Stomach (tissue), 9 donors: ENCODE data around the gene IL20RB. TPM values are rescaled to one million over a fixed set of nuclear protein-coding genes. Genes with fewer than 3 reads are reported as not detected.

Experiments used
- DNase-seq, 2 donors: peaks; one replicate each; pipeline versions ENCODE4 v3.0.0 to v3.0.0-alpha.2; 2013 to 2019
- H3K27ac ChIP-seq, 5 donors: fragments of 200-600 bp in 4 of 5; sonication (generic) in 4 of 5; one replicate each; pipeline ENCODE4 v1.5.1; 2013 to 2019; ENCODE audit warnings: mild to moderate bottlenecking in 1 of 5, moderate library complexity in 1 of 5
- H3K27me3 ChIP-seq, 3 donors: fragments of 200-600 bp; sonication (generic); one replicate each; pipeline ENCODE4 v1.5.1; 2017 to 2019; ENCODE audit warnings: mixed run types in 1 of 3
- H3K36me3 ChIP-seq, 4 donors: fragments of 200-600 bp; sonication (generic); 1 replicate in 3 of 4; 2 replicates in 1 of 4; pipeline ENCODE4 v1.5.1; 2016 to 2019
- H3K4me1 ChIP-seq, 4 donors: fragments of 200-600 bp; sonication (generic); one replicate each; pipeline ENCODE4 v1.5.1; 2016 to 2019
- H3K4me3 ChIP-seq, 4 donors: fragments of 200-600 bp; sonication (generic) in 3 of 4; one replicate each; pipeline ENCODE4 v1.5.1; 2016 to 2019; ENCODE audit warnings: mild to moderate bottlenecking in 1 of 4
- H3K9me3 ChIP-seq, 4 donors: fragments of 200-600 bp; sonication (generic); one replicate each; pipeline ENCODE4 v1.5.1; 2016 to 2019
- CTCF ChIP-seq, 7 experiments: fragments of 450-650 bp in 4 of 7; fragments of 200-600 bp in 3 of 7; sonication (generic) in 3 of 7; IDR thresholded peaks; one replicate each; pipeline ENCODE4 v1.5.1; 2016 to 2019; ENCODE audit warnings: antibody characterized with exemption in 7 of 7, control low read depth in 2 of 7, mild to moderate bottlenecking in 1 of 7
- EP300 ChIP-seq: sonication (generic); formaldehyde crosslinking; IDR thresholded peaks from one replicate; pipeline ENCODE4 v1.6.1; 2017; ENCODE audit warnings: antibody characterized with exemption
- POLR2A ChIP-seq, 4 donors: fragments of 450-650 bp; IDR thresholded peaks; one replicate each; pipeline ENCODE4 v1.6.1; 2016; ENCODE audit warnings: antibody characterized with exemption in 4 of 4, control low read depth in 2 of 4, mild to moderate bottlenecking in 1 of 4, moderate library complexity in 1 of 4
- POLR2AphosphoS5 ChIP-seq, 3 donors: sonication (generic); formaldehyde crosslinking; IDR thresholded peaks; one replicate each; pipeline ENCODE4 v1.6.1; 2016; ENCODE audit warnings: antibody characterized with exemption in 3 of 3
- WGBS, 5 donors: extraction: QIAGEN DNeasy Blood & Tissue Kit in 3 of 5; methylation state at CpG; one replicate each; pipeline versions ENCODE4 v1.1.5 to v1.1.7; 2013 to 2018; 5-methylcytosine and 5-hydroxymethylcytosine counted together
- intact Hi-C: fragments of 100-400 bp; cut with DNase I; formaldehyde crosslinking; loops from one replicate; pipeline ENCODE4 v1.15.1; 2023; ENCODE audit warnings: low total_unique reads
- polyA plus RNA-seq, 3 donors: library from polyadenylated mRNA; stranded (reverse); fragments of 200-250 nt; gene quantifications; one replicate each; pipeline ENCODE4 v1.2.3, GENCODE V29; 2013
- total RNA-seq, 5 donors: library from RNA; depleted of rRNA; stranded (reverse); fragments of >200 nt; gene quantifications; one replicate each; pipeline versions ENCODE4 v1.1.0 to v1.2.3, GENCODE V29; 2014 to 2016
- donor health status: healthy with polysubstance abuse.
- donor health status: Bipolar disorder and iron deficiency.
- donor health status: healthy.

IL20RB gene
- total and polyA plus RNA-seq, 8 donors: 0.46 to 37.3 (median 1.3) TPM; not detected in 3

GRCh38 chr3:136955813-136956212 lies 2.0 kb upstream of the IL20RB start:
- H3K9me3 ChIP-seq: no peaks in the 10 kb centered on the region
- H3K4me3 ChIP-seq: no peak overlapping the region

GRCh38 chr3:136956971-136957370 lies 812 bp upstream of the IL20RB start:
- no peak for DNase-seq
- Histone ChIP-seq H3K4me1 (peaks cover 0 to 28% (median 11%) of the 10 kb centered on the region in 4 donors), H3K9me3 (no peaks in the 10 kb centered on the region), H3K27ac (no peak overlapping the region), H3K4me3 (no peak overlapping the region), H3K27me3 (no peaks in the 10 kb centered on the region), H3K36me3 (no peaks in the 10 kb centered on the region)
- intact Hi-C loops: no loop called here
- TF ChIP-seq POLR2AphosphoS5 (IDR thresholded peaks at IDR 0.05): no peak
- 95 to 100% (median 99%) methylated on average over 2 of the region's 2 CpGs for WGBS, 5 donors

More at GRCh38 chr3:136955813-136956212, 2.0 kb upstream of the IL20RB start:
- 41 to 59% (median 45%) methylated on average over 2 of the region's 2 CpGs for WGBS, 5 donors
- peak in 1 of 2 donors; percentile 54 for DNase-seq
- peaks cover 0 to 28% (median 11%) of the 10 kb centered on the region in 4 donors for H3K4me1 ChIP-seq
- intact Hi-C loops: no loop called here
- H3K27me3 ChIP-seq: no peaks in the 10 kb centered on the region
- no peaks in the 10 kb centered on the region for H3K36me3 ChIP-seq
- TF ChIP-seq EP300 (no peak), POLR2AphosphoS5 (IDR thresholded peaks at IDR 0.05) (peak in 2 of 3 donors; percentile 30 to 52)
- H3K27ac ChIP-seq: peak overlapping the region in 3 of 5 donors; percentile 12 to 61 (median 48)

DNA sequence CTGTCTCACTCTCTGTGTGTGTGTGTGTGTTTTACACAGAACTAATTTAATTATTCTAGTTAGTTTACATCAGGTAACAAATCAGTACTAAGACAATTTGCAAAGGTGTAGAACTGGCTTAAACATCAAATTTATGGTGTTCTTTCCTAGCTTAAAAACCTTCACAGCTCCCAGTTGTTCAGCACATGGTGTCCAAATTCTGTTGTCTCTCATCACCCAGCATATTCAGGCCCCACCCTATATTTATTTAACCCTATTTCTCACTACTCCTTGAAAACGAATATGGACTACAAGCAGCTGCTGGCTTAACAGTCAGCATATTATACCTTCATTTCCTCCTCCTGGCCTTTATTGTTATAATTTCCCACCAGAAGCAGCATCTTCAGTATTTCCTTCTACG lies 1.2 kb downstream of the IL20RB start:
- no peaks in the 10 kb centered on the region for H3K36me3 ChIP-seq
- WGBS, 5 donors: 56 to 61% (median 58%) methylated on average over 2 of the region's 2 CpGs

DNA sequence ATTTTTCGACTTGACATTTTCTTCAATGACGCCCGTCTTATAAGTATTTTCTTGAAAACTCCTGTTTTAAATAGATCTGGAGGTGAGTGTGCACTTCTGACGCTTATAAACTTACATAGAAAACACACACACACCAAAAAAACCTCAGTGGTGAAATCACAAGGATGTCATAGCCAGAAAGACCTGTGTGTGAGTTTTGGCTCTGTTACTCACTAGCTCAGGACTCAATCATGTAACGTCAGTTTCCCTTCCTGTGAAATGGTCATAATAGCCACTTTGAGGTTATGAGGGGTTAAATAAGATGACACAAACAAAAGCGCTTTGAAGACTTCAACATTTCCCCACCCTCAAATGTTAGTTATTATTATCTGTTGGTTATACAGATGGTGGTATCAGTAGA lies 1.8 kb downstream of the IL20RB start:
- TF ChIP-seq EP300: no peak
- no peak for TF ChIP-seq POLR2AphosphoS5 (IDR thresholded peaks at IDR 0.05)
- no peak for TF ChIP-seq POLR2A (IDR thresholded peaks at IDR 0.05)
- TF ChIP-seq CTCF (IDR thresholded peaks at IDR 0.05): no peak
- no peaks in the 10 kb centered on the region for H3K27me3 ChIP-seq
- H3K4me1 ChIP-seq: peaks cover 0 to 20% (median 11%) of the 10 kb centered on the region in 4 donors
- H3K36me3 ChIP-seq: no peaks in the 10 kb centered on the region
- no peak for DNase-seq
- intact Hi-C loops: no loop called here
- H3K9me3 ChIP-seq: no peaks in the 10 kb centered on the region
- no peak overlapping the region for H3K27ac ChIP-seq
- WGBS, 5 donors: 95 to 97% (median 96%) methylated on average over 6 of the region's 6 CpGs
- H3K4me3 ChIP-seq: no peak overlapping the region

More for the DNA sequence above, 1.2 kb downstream of the IL20RB start:
- H3K4me3 ChIP-seq: no peak overlapping the region
- no peak for DNase-seq
- TF ChIP-seq EP300 (no peak), CTCF (IDR thresholded peaks at IDR 0.05) (no peak), POLR2AphosphoS5 (IDR thresholded peaks at IDR 0.05) (no peak), POLR2A (IDR thresholded peaks at IDR 0.05) (no peak)
- H3K4me1 ChIP-seq: peaks cover 0 to 25% (median 11%) of the 10 kb centered on the region in 4 donors
- no peaks in the 10 kb centered on the region for H3K9me3 ChIP-seq
- no peaks in the 10 kb centered on the region for H3K27me3 ChIP-seq
- H3K27ac ChIP-seq: no peak overlapping the region
- intact Hi-C loops: no loop called here

GRCh38 chr3:136960838-136961836 lies 3.4 kb downstream of the IL20RB start:
- Histone ChIP-seq H3K4me3 (no peak overlapping the region), H3K4me1 (peaks cover 0 to 5% (median 3%) of the 10 kb centered on the region in 4 donors), H3K9me3 (no peaks in the 10 kb centered on the region), H3K36me3 (no peaks in the 10 kb centered on the region), H3K27me3 (no peaks in the 10 kb centered on the region), H3K27ac (no peak overlapping the region)
- WGBS, 5 donors: 77 to 93% (median 78%) methylated on average over 4 of the region's 4 CpGs
- no peak for TF ChIP-seq CTCF (IDR thresholded peaks at IDR 0.05)
- TF ChIP-seq POLR2A (IDR thresholded peaks at IDR 0.05): no peak
- no peak for TF ChIP-seq POLR2AphosphoS5 (IDR thresholded peaks at IDR 0.05)
- no peak for TF ChIP-seq EP300
- intact Hi-C loops: no loop called here
- no peak for DNase-seq
